UCSD-AML1 (cell line): Measurements from ENCODE around the gene CNGA1.

ENCODE experiments used
- DNase-seq: peaks from one replicate; lab custom pipeline; 2025; ENCODE audit not compliant: unreplicated experiment; lab: John Stamatoyannopoulos, UW

CNGA1 gene

GRCh38 chr4:48016141-48017107 lies at the start of gene CNGA1, which contains the start of gene NIPAL1:
Gene CNGA1, minus strand, starts transcription at chr4:48016681. Its CDS starts 63,992 bp downstream, at chr4:47952689.
Gene NIPAL1, plus strand, starts transcription at chr4:48016772. Its CDS starts 68 bp downstream, at chr4:48016840.
- DNase-seq = peak; percentile 65

GRCh38 chr4:48065587-48066052 lies 49.1 kb upstream of the CNGA1 start:
- no peak for DNase-seq

GRCh38 chr4:48064349-48064748 lies 47.9 kb upstream of the CNGA1 start:
- no peak for DNase-seq

GRCh38 chr4:48058617-48059530 lies 42.4 kb upstream of the CNGA1 start:
- no peak for DNase-seq

- no peak for DNase-seq
These were observed 34.6 kb upstream of the CNGA1 start for GRCh38 chr4:48051078-48051477.

GRCh38 chr4:48049483-48049882 lies 33.0 kb upstream of the CNGA1 start:
- DNase-seq = no peak

GRCh38 chr4:48047896-48048295 lies 31.4 kb upstream of the CNGA1 start:
- no peak for DNase-seq

GRCh38 chr4:48047421-48047844 lies 31.0 kb upstream of the CNGA1 start:
- peak; percentile 50 for DNase-seq

GRCh38 chr4:48046059-48046458 lies 29.6 kb upstream of the CNGA1 start:
- DNase-seq = no peak

- no peak for DNase-seq
These were observed 27.8 kb upstream of the CNGA1 start for GRCh38 chr4:48044298-48044697.

- DNase-seq = no peak
These were observed 27.0 kb upstream of the CNGA1 start for GRCh38 chr4:48043504-48043903.

- no peak for DNase-seq
These were observed 26.5 kb upstream of the CNGA1 start for GRCh38 chr4:48042979-48043461.

GRCh38 chr4:48041535-48042137 lies 25.2 kb upstream of the CNGA1 start:
- no peak for DNase-seq

GRCh38 chr4:48039561-48039960 lies 23.1 kb upstream of the CNGA1 start:
- no peak for DNase-seq

GRCh38 chr4:48038666-48039065 lies 22.2 kb upstream of the CNGA1 start:
- DNase-seq = no peak

GRCh38 chr4:48037117-48037462 lies 20.6 kb upstream of the CNGA1 start:
- DNase-seq = no peak

- no peak for DNase-seq
These were observed 19.5 kb upstream of the CNGA1 start for GRCh38 chr4:48035952-48036351.

GRCh38 chr4:48033825-48034413 lies 17.4 kb upstream of the CNGA1 start:
- peak; percentile 14 for DNase-seq

GRCh38 chr4:48033412-48033811 lies 16.9 kb upstream of the CNGA1 start:
- DNase-seq = no peak

- DNase-seq = no peak
These were observed 16.2 kb upstream of the CNGA1 start for GRCh38 chr4:48032721-48033120.
